Erythroblast (primary cell): ENCODE data around the gene TOP2A.

Experiments
- GATA1 ChIP-seq: IDR thresholded peaks from 2 replicates; pipeline ENCODE4 v1.6.1; 2011; ENCODE audit warnings: low read depth, mild to moderate bottlenecking, control low read depth, low read length, moderate library complexity
- POLR2A ChIP-seq: IDR thresholded peaks from 2 replicates; pipeline ENCODE4 v1.6.1; 2011; ENCODE audit warnings: mild to moderate bottlenecking, low read length

DNA sequence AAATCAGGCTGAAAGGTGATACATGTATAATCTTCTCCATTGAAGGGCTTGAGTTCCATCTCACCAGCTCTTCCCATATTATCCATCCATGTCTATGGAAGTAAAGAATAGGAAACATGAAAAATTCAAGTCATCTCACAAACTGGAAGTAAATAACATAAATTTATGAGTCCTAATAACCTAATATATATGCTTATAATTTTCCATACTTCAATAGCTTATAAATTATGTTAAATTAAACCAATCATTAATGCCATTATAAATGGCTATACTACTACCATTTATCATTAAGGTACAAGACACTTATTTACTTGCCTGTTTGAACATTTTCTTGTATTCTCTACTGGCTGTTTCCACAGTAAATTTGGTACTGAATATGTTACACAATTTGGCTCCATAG, 4.8 kb downstream of the TOP2A start:
- TF ChIP-seq POLR2A (no peak), GATA1 (no peak)
